ENCODE data around the gene RNF169.

Gene RNF169

DNA sequence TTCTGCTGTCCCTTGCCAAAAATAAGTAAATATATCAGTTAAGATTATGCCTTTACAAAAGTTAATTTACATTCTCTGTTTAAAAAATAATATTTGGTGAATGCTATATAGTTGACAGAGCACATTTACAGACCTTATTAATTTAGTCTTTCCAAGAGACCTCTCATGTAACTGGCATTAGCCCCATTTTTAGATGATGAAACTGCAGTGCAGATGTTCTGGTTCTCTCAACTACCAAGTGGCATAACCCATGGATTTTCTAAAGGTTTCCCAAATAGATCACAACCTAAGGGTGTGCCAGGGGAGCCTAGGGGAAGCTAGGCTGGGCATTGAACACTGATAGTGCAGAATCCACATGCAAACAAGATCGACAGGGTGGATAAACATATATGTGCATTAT, 88.5 kb downstream of the RNF169 start:
- Histone ChIP-seq H3K9me3 (ENCODE audit: control insufficient read depth in 1 of 2, low read length in 2 of 2) (no peaks in the 10 kb centered on the region), H3K36me3 (ENCODE audit: control insufficient read depth in 1 of 2, insufficient read depth in 2 of 2, low read length in 2 of 2) (peaks cover 24 to 47% of the 10 kb centered on the region in 2 donors), H3K27me3 (ENCODE audit: low read depth, low read length) (no peaks in the 10 kb centered on the region), H3K4me1 (ENCODE audit: control insufficient read depth in 1 of 2, insufficient read depth in 2 of 2, low read length in 2 of 2) (no peaks in the 10 kb centered on the region), H3K4me3 (ENCODE audit: low read depth in 1 of 2, low read length in 2 of 2) (no peak overlapping the region), H3K27ac (ENCODE audit: low read length) (no peak overlapping the region)

DNA sequence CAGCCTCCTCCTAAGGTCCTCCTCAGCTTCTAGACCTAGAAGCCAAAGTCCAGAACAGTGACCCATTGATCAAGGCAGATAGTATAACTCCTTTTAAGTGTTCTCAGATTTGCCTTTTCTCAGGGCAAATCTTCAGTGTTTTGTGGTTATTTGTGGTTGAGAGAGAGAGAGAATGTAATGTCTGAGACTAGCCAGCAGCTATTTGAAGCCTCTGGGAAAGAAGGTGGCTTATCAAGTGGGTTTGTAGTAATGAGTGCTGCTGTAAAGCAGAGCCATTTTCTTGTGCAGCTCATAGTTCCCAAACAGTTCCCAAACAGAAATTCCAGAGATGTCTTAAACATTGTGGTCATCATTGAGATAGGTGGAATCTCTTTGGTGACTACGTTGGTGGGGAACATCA, 89.5 kb downstream of the RNF169 start:
- H3K4me3 ChIP-seq (ENCODE audit: low read depth in 1 of 2, low read length in 2 of 2): no peak overlapping the region
- H3K4me1 ChIP-seq (ENCODE audit: control insufficient read depth in 1 of 2, insufficient read depth in 2 of 2, low read length in 2 of 2): no peaks in the 10 kb centered on the region
- H3K27me3 ChIP-seq (ENCODE audit: low read depth, low read length): no peaks in the 10 kb centered on the region
- no peaks in the 10 kb centered on the region for H3K9me3 ChIP-seq (ENCODE audit: control insufficient read depth in 1 of 2, low read length in 2 of 2)
- H3K36me3 ChIP-seq (ENCODE audit: control insufficient read depth in 1 of 2, insufficient read depth in 2 of 2, low read length in 2 of 2): peaks cover 32 to 54% of the 10 kb centered on the region in 2 donors
- no peak overlapping the region for H3K27ac ChIP-seq (ENCODE audit: low read length)

DNA sequence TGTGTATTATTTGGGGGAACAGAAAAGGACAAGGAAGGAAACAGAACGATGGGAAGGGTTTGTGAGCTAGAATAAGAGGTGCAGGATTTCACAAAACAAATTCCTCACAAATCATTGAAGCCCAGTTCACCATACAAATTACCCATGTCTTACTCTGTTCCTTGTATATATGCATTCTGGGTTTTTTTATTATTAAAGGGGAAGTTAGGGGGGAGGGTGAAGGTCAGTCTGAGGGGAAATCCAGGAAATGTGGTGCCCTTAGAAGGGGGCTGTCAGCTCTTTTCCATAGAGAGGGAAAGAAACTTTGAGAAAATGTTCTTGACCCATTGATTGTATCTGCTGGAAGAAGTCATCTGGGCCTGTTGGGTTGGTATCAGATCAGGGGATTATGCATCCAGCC, 90.8 kb downstream of the RNF169 start:
- peaks cover 40 to 66% of the 10 kb centered on the region in 2 donors for H3K36me3 ChIP-seq (ENCODE audit: control insufficient read depth in 1 of 2, insufficient read depth in 2 of 2, low read length in 2 of 2)

DNA sequence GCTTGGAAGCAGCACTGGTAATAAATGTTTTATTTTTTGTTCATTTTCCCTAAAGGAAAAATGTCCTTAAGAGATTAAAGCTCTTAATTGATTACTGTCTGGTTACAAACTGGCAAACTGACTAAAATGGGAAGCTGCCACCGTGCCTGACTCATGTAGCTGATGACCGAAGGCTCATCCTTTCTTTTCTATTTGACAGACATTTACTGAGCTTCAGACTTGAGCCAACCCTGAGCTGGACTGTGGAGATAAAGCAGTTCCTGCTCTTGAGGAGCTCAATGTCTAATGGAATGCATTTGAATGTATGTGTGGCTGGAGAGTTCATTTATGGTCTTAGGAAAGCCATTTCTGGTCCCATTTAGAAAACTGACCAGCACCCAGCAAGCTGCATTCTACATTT, 91.3 kb downstream of the RNF169 start:
- peaks cover 45 to 68% of the 10 kb centered on the region in 2 donors for H3K36me3 ChIP-seq (ENCODE audit: control insufficient read depth in 1 of 2, insufficient read depth in 2 of 2, low read length in 2 of 2)

More for the DNA sequence above, 90.8 kb downstream of the RNF169 start:
- no peak overlapping the region for H3K27ac ChIP-seq (ENCODE audit: low read length)
- no peaks in the 10 kb centered on the region for H3K4me1 ChIP-seq (ENCODE audit: control insufficient read depth in 1 of 2, insufficient read depth in 2 of 2, low read length in 2 of 2)
- no peaks in the 10 kb centered on the region for H3K9me3 ChIP-seq (ENCODE audit: control insufficient read depth in 1 of 2, low read length in 2 of 2)
- H3K4me3 ChIP-seq (ENCODE audit: low read depth in 1 of 2, low read length in 2 of 2): no peak overlapping the region
- H3K27me3 ChIP-seq (ENCODE audit: low read depth, low read length): no peaks in the 10 kb centered on the region

DNA sequence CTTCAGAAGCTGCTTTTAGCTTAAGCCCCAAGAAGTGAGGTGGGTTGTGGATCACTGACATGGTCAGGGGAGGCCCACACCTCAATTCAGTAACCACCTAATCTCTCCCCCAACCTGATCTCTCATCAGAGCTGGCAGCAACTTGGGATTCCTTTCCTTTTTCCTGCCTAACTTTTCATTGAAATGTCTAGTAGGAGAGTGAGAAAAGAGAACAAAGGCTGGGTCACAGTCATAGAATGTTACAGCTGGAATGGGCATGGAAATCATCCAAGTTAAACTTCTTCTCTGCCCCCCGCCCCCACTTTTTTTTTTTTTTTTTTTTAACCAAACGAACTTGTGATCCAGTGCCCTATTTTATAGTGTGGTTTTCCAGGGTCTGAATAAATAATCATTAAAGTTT, 91.8 kb downstream of the RNF169 start:
- no peak overlapping the region for H3K4me3 ChIP-seq (ENCODE audit: low read depth in 1 of 2, low read length in 2 of 2)
- H3K27me3 ChIP-seq (ENCODE audit: low read depth, low read length): no peaks in the 10 kb centered on the region
- H3K9me3 ChIP-seq (ENCODE audit: control insufficient read depth in 1 of 2, low read length in 2 of 2): no peaks in the 10 kb centered on the region
- no peak overlapping the region for H3K27ac ChIP-seq (ENCODE audit: low read length)
- no peaks in the 10 kb centered on the region for H3K4me1 ChIP-seq (ENCODE audit: control insufficient read depth in 1 of 2, insufficient read depth in 2 of 2, low read length in 2 of 2)
- peaks cover 44 to 68% of the 10 kb centered on the region in 2 donors for H3K36me3 ChIP-seq (ENCODE audit: control insufficient read depth in 1 of 2, insufficient read depth in 2 of 2, low read length in 2 of 2)

More for the DNA sequence above, 91.3 kb downstream of the RNF169 start:
- Histone ChIP-seq H3K9me3 (ENCODE audit: control insufficient read depth in 1 of 2, low read length in 2 of 2) (no peaks in the 10 kb centered on the region), H3K4me1 (ENCODE audit: control insufficient read depth in 1 of 2, insufficient read depth in 2 of 2, low read length in 2 of 2) (no peaks in the 10 kb centered on the region), H3K4me3 (ENCODE audit: low read depth in 1 of 2, low read length in 2 of 2) (no peak overlapping the region), H3K27me3 (ENCODE audit: low read depth, low read length) (no peaks in the 10 kb centered on the region), H3K27ac (ENCODE audit: low read length) (no peak overlapping the region)

DNA sequence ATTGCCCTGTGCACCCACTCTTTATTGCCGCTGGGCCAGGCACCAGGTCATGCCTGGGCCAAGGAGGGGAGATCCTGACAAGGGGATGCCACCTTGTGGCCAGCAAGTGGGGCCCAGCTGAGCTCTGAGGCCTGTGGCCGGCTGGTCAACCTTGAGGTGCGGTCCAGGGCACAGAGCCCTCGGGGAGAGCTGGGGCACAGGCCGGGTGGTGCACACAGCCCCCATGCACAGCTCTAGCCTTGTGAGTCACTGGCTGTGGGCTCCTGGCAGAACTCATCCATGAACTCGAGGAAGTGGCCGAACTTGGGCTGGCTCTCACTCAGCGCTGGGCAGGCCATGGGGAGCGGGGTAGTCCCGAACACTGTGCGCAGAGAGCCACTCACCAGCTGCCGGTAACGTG, 94.3 kb downstream of the RNF169 start:
- Histone ChIP-seq H3K9me3 (ENCODE audit: control insufficient read depth in 1 of 2, low read length in 2 of 2) (no peaks in the 10 kb centered on the region), H3K27ac (ENCODE audit: low read length) (no peak overlapping the region), H3K36me3 (ENCODE audit: control insufficient read depth in 1 of 2, insufficient read depth in 2 of 2, low read length in 2 of 2) (peaks cover 36 to 59% of the 10 kb centered on the region in 2 donors), H3K4me3 (ENCODE audit: low read depth in 1 of 2, low read length in 2 of 2) (no peak overlapping the region), H3K27me3 (ENCODE audit: low read depth, low read length) (no peaks in the 10 kb centered on the region), H3K4me1 (ENCODE audit: control insufficient read depth in 1 of 2, insufficient read depth in 2 of 2, low read length in 2 of 2) (no peaks in the 10 kb centered on the region)

DNA sequence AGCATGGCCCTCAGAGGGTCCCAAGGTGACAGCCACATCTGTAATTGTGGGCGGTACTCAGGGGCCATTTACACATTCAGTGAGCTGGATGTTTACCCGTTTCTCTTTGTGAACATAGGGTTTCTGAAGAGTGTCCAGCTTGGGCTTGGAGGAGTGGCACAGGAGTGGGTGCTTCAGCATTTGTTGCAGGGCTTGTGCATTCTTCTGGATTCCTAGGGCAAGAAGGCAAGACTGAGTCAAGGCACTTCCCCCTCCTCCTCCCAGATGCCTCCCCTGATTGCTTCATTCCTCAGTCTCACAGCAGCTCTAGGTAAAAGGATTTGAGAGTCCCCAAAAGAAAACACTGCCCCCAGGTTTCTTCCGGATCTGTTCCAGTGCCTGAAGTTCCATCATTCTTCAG, 95.4 kb downstream of the RNF169 start:
- no peak overlapping the region for H3K27ac ChIP-seq (ENCODE audit: low read length)
- peaks cover 40 to 54% of the 10 kb centered on the region in 2 donors for H3K36me3 ChIP-seq (ENCODE audit: control insufficient read depth in 1 of 2, insufficient read depth in 2 of 2, low read length in 2 of 2)
- no peaks in the 10 kb centered on the region for H3K27me3 ChIP-seq (ENCODE audit: low read depth, low read length)
- H3K9me3 ChIP-seq (ENCODE audit: control insufficient read depth in 1 of 2, low read length in 2 of 2): no peaks in the 10 kb centered on the region
- H3K4me3 ChIP-seq (ENCODE audit: low read depth in 1 of 2, low read length in 2 of 2): no peak overlapping the region
- H3K4me1 ChIP-seq (ENCODE audit: control insufficient read depth in 1 of 2, insufficient read depth in 2 of 2, low read length in 2 of 2): no peaks in the 10 kb centered on the region

DNA sequence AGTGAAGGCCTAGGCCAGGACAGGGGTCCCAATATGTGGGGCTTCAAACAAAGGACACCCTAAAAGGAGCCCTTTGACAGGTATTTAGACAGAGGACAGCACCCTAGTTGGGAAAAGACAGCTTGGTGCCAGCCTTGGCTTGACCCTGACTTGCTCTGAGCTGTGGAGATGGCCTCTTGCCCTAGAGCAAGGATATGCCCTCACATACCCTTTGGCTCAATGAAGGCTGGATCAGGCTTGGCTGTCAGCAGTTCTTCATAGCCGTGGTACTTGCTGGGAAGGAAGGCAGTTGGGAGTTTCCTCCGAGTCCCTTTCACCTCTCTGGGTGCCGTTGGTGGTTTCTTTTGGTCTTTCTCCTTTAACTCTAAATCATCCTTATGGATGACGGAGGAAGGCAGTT, 96.2 kb downstream of the RNF169 start:
- Histone ChIP-seq H3K36me3 (ENCODE audit: control insufficient read depth in 1 of 2, insufficient read depth in 2 of 2, low read length in 2 of 2) (peaks cover 40 to 54% of the 10 kb centered on the region in 2 donors), H3K4me1 (ENCODE audit: control insufficient read depth in 1 of 2, insufficient read depth in 2 of 2, low read length in 2 of 2) (no peaks in the 10 kb centered on the region), H3K27me3 (ENCODE audit: low read depth, low read length) (no peaks in the 10 kb centered on the region), H3K4me3 (ENCODE audit: low read depth in 1 of 2, low read length in 2 of 2) (no peak overlapping the region), H3K27ac (ENCODE audit: low read length) (no peak overlapping the region), H3K9me3 (ENCODE audit: control insufficient read depth in 1 of 2, low read length in 2 of 2) (no peaks in the 10 kb centered on the region)

DNA sequence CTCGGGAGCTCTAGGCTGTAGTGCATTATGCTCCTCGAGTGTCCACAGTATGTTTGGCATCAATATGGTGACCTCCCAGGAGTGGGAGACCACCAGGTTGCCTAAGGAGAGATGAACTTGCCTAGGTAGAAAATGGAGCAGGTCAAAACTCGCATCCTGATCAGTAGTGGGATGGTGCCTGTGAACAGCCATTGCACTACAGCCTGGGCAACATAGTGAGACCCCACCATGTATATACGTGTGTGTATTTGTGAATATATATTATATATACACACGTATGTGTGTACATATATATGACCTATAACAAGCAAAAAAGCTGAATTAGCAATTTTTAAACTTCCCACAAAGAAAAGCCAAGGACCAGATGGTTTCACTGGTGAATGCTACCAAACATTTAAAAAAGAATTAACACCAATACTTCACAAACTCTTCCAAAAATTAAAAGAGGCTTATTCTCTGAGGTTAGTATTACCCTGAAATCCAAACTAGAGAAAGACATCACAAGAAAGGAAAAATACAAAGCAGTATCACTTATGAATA, 97.4 kb downstream of the RNF169 start:
- Histone ChIP-seq H3K4me1 (ENCODE audit: control insufficient read depth in 1 of 2, insufficient read depth in 2 of 2, low read length in 2 of 2) (no peaks in the 10 kb centered on the region), H3K36me3 (ENCODE audit: control insufficient read depth in 1 of 2, insufficient read depth in 2 of 2, low read length in 2 of 2) (peaks cover 44 to 49% of the 10 kb centered on the region in 2 donors), H3K4me3 (ENCODE audit: low read depth in 1 of 2, low read length in 2 of 2) (no peak overlapping the region), H3K27ac (ENCODE audit: low read length) (no peak overlapping the region), H3K9me3 (ENCODE audit: control insufficient read depth in 1 of 2, low read length in 2 of 2) (no peaks in the 10 kb centered on the region), H3K27me3 (ENCODE audit: low read depth, low read length) (no peaks in the 10 kb centered on the region)

DNA sequence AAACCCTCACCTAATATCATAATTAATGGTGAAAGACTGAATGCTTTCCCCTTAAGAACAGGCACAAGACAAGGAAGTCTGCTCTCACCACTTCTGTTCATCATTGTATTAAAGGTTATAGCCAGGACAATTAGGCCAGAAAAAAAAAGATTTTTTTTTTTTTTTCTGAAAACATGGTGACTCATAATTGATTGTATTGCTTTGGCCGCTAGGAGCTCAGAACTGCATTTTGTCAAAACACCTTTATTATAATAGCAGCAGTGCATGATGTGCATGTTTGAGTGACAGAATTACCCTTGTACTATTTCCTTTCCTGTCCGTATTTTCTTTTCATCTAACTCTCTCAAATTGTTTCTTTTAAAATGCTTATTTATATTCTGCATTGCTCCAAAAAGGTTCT, 98.1 kb downstream of the RNF169 start:
- H3K27ac ChIP-seq (ENCODE audit: low read length): no peak overlapping the region
- no peaks in the 10 kb centered on the region for H3K9me3 ChIP-seq (ENCODE audit: control insufficient read depth in 1 of 2, low read length in 2 of 2)
- H3K36me3 ChIP-seq (ENCODE audit: control insufficient read depth in 1 of 2, insufficient read depth in 2 of 2, low read length in 2 of 2): peaks cover 44 to 50% of the 10 kb centered on the region in 2 donors
- no peaks in the 10 kb centered on the region for H3K4me1 ChIP-seq (ENCODE audit: control insufficient read depth in 1 of 2, insufficient read depth in 2 of 2, low read length in 2 of 2)
- H3K27me3 ChIP-seq (ENCODE audit: low read depth, low read length): no peaks in the 10 kb centered on the region
- H3K4me3 ChIP-seq (ENCODE audit: low read depth in 1 of 2, low read length in 2 of 2): no peak overlapping the region

DNA sequence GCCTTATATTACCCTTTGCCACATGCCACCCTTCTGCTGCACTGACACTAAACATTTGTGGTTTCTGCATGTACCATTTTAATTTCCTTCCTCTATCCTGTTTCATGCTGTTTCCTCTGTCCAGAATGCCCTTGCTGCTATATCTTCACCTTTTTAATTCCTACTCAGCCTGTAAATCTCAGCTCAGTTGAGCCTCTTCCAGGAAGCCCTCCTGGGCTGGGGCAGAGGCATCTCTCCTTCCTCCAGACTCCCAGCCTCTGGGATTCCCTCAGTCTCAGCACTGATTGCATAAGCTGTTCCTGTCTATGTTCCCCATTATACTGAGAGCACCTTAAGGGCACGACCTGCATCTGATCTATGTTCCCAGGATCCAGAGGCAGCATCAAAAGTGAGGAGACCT, 98.7 kb downstream of the RNF169 start:
- Histone ChIP-seq H3K4me3 (ENCODE audit: low read depth in 1 of 2, low read length in 2 of 2) (no peak overlapping the region), H3K9me3 (ENCODE audit: control insufficient read depth in 1 of 2, low read length in 2 of 2) (no peaks in the 10 kb centered on the region), H3K27ac (ENCODE audit: low read length) (no peak overlapping the region), H3K36me3 (ENCODE audit: control insufficient read depth in 1 of 2, insufficient read depth in 2 of 2, low read length in 2 of 2) (peaks cover 39 to 56% of the 10 kb centered on the region in 2 donors), H3K27me3 (ENCODE audit: low read depth, low read length) (no peaks in the 10 kb centered on the region), H3K4me1 (ENCODE audit: control insufficient read depth in 1 of 2, insufficient read depth in 2 of 2, low read length in 2 of 2) (no peaks in the 10 kb centered on the region)

DNA sequence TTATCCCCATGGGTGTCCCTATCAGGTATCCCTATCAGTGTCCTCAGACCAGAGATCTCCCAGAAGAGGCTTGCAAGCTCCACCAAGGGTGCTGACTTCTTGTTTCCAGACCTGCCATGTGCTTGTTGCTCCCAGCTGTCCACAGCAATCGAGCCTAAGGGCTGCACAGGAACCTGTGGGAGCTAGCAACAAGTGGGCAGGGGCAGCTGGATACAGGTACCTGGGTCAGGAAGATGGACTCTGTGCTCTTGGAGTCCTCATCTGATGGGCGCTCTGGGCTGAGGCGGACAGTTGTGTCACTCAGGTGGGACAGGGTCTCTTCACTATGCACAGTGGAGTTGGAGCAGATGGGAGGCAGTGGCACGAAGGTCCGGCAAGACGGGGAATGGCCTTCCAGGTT, 99.2 kb downstream of the RNF169 start:
- Histone ChIP-seq H3K4me1 (ENCODE audit: control insufficient read depth in 1 of 2, insufficient read depth in 2 of 2, low read length in 2 of 2) (no peaks in the 10 kb centered on the region), H3K27me3 (ENCODE audit: low read depth, low read length) (no peaks in the 10 kb centered on the region), H3K4me3 (ENCODE audit: low read depth in 1 of 2, low read length in 2 of 2) (no peak overlapping the region), H3K9me3 (ENCODE audit: control insufficient read depth in 1 of 2, low read length in 2 of 2) (no peaks in the 10 kb centered on the region), H3K36me3 (ENCODE audit: control insufficient read depth in 1 of 2, insufficient read depth in 2 of 2, low read length in 2 of 2) (peaks cover 42 to 54% of the 10 kb centered on the region in 2 donors), H3K27ac (ENCODE audit: low read length) (no peak overlapping the region)

All from muscle layer of duodenum (tissue), 2 donors.